Motor neuron (in vitro differentiated cells): Measurements from ENCODE around the gene EXOC3. TPM values are rescaled to one million over a fixed set of nuclear protein-coding genes. Genes with fewer than 3 reads are reported as not detected.

ENCODE experiments used
- ATAC-seq, 8 experiments: fragments of 200-7000 bp; cut with Tn5 transposase; replicated peaks in 6 of 8; 2 replicates each; pipeline ENCODE4 v1.8.0; 2021; ENCODE audit warnings: mild to moderate bottlenecking in 8 of 8, moderate library complexity in 8 of 8
- H3K27ac ChIP-seq, 2 donors: fragments of 250-450 bp; sonication (Bioruptor Pico); 2 replicates each; pipeline ENCODE4 v1.9.0; 2021; ENCODE audit warnings: antibody characterized with exemption in 2 of 2, mild to moderate bottlenecking in 2 of 2, moderate library complexity in 1 of 2
- H3K4me1 ChIP-seq, 2 donors: fragments of 250-450 bp; sonication (Bioruptor Pico); replicated peaks in 1 of 2; 2 replicates each; pipeline ENCODE4 v1.6.1; 2021; ENCODE audit warnings: antibody characterized with exemption in 2 of 2, mild to moderate bottlenecking in 2 of 2, moderate library complexity in 1 of 2
- H3K4me3 ChIP-seq, 5 donors: fragments of 250-450 bp; sonication (Bioruptor Pico); 2 replicates each; pipeline ENCODE4 v1.9.0; 2021; ENCODE audit warnings: antibody characterized with exemption in 5 of 5, mild to moderate bottlenecking in 5 of 5, moderate library complexity in 4 of 5
- whole genome bisulfite sequencing, 10 experiments: fragments of 450-650 bp; shearing (Covaris generic); methylation state at CpG; one replicate each; pipeline ENCODE4 v1.0.0; 2022; 5-methylcytosine and 5-hydroxymethylcytosine counted together
- in situ Hi-C, 9 experiments: fragments of 400-800 bp; cut with MboI; loops; one replicate each; pipeline ENCODE4 v1.15.0; 2021; ENCODE audit warnings: low sequenced_read_pairs in 9 of 9, low pct_unique_long_range_greater_than_20kb in 2 of 9; ENCODE audit not compliant: unreplicated experiment in 9 of 9
- total RNA-seq, 8 experiments: library from RNA; unstranded; fragments of 300-600 nt; gene quantifications; 2 replicates each; pipeline versions ENCODE4 v1.2.3 to v1.2.4, GENCODE V29; 2022

EXOC3 gene
- total RNA-seq, 8 experiments from 2014 or later, result 17.1 to 69.6 (median 25.0) TPM

DNA sequence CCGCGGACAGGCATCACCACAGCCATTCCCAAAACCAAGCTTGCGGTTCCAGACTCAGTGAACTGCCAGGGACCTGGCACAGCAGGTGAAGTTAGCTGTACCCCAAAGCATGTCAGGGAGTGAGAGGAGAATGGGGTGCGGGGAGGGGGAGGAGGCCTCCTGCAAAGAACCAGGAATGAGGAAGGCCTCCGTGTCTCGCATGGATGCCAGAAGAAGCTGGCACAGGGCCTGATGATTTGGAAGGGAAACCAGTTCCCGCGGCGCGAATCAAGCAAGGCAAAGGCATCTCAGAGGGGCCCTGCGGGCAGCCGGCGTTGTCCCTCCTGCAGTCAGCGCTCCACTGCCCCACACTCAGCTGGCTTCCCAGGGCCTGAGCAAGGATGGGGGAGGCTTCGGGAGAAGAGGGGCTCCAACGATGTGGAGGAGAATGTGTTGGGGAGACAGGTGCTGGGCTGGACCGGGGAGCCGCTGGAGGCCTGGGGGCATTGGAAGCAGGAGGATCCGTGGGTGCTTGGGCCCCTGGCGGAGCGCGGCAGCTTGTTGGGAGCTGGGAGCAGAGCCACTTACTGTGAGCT lies 66.7 kb downstream of the EXOC3 start:
- no peak overlapping the region for H3K4me3 ChIP-seq
- no peak for ATAC-seq
- peaks cover 0 to 1% of the 10 kb centered on the region in 2 donors for H3K4me1 ChIP-seq
- in situ Hi-C loops, result no loop called here
- 0 to 100% (median 82%) methylated on average over 1 to 9 of the region's 22 CpGs; no CpG with 5 or more reads in 5 of the 10 experiments for WGBS, 10 experiments
- no peak overlapping the region for H3K27ac ChIP-seq

GRCh38 chr5:510521-510920 lies 67.5 kb downstream of the EXOC3 start:
- no peak overlapping the region for H3K4me3 ChIP-seq
- 60% methylated on average over 1 of the region's 9 CpGs; no CpG with 5 or more reads in 9 of the 10 experiments for WGBS, 10 experiments
- in situ Hi-C loops, result no loop called here
- H3K27ac ChIP-seq, result no peak overlapping the region
- no peak for ATAC-seq
- H3K4me1 ChIP-seq, result no peaks in the 10 kb centered on the region

- H3K4me1 ChIP-seq, result no peaks in the 10 kb centered on the region
- H3K4me3 ChIP-seq, result no peak overlapping the region
- 0 to 100% (median 73%) methylated on average over 1 to 13 of the region's 16 CpGs; no CpG with 5 or more reads in 1 of the 10 experiments for WGBS, 10 experiments
- ATAC-seq, result no peak
- no peak overlapping the region for H3K27ac ChIP-seq
- in situ Hi-C loops, result no loop called here
Measured at GRCh38 chr5:511476-511875, 68.5 kb downstream of the EXOC3 start.

DNA sequence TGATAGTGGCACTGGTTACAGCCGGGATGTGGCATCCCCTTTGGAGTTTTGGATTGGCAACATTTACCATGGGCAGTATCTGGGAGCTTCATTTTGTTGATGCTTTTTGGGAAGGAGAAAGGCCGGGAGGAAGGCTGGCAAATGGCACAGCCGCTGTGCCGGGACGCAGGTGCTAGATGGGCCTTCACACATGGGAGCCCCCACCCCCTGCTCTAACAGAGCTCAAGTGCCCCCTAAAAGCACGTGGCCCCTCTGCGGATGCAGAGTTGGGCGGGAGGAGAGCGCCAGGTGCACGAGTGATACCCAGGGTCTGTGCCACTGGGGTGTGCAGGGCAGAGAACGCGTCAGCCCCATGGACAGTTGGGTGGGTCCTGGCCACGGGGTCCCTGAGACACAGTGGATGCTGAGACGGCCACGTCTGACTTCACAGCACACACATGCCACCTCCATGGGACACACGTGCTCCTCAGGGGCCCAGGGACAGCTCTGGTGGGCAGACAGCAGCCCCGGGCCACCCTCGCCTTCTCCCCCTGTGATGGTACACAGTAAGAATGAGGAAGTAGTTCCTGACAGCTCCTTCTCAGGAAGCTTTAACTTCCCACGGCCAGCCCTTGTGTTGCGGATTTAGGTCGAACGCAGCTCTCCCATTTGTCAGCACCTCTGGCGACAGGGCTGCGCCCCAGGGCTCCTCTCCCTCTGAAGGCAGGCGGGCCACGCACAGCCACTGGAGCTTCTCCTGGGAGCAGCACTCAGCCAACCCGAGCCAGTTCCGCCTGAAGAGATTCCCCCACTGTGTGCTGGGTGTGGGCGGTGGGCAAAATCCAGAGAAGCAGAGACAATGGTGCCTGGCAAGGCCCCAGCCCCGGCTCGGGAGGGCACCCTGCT lies 70.5 kb downstream of the EXOC3 start:
- ATAC-seq, result peak in 1 of 8 experiments; percentile 13
- in situ Hi-C loops, result no loop called here
- H3K4me1 ChIP-seq, result no peaks in the 10 kb centered on the region
- no peak overlapping the region for H3K4me3 ChIP-seq
- WGBS, 10 experiments, result 19 to 87% (median 64%) methylated on average over 2 to 11 of the region's 31 CpGs; no CpG with 5 or more reads in 4 of the 10 experiments
- H3K27ac ChIP-seq, result no peak overlapping the region

DNA sequence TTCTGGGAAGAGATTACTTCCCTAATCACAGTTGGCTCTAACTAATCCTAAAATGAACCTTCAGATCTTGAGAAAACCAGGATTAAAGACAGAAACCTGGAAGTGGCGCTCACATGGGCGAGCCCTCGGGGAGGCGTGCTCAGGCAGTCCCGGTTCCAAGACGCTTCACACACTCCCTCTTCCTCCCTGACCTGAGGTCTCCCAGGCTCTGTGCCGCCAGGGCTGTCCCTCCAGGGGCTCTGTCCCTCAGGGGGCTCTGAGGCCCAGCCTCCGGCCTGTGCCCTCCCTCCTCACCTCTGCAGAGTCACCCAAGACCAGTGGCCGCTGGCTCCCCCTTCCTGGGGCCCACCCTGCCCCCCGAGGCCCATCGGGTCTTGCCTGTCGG lies 71.1 kb downstream of the EXOC3 start:
- H3K27ac ChIP-seq, result no peak overlapping the region
- H3K4me3 ChIP-seq, result no peak overlapping the region
- in situ Hi-C loops, result no loop called here
- WGBS, 10 experiments, result 40 to 80% (median 62%) methylated on average over 1 to 6 of the region's 12 CpGs; no CpG with 5 or more reads in 6 of the 10 experiments
- no peaks in the 10 kb centered on the region for H3K4me1 ChIP-seq
- ATAC-seq, result peak in 1 of 8 experiments; percentile 10

GRCh38 chr5:514673-515072 lies 71.7 kb downstream of the EXOC3 start:
- in situ Hi-C loops, result no loop called here
- WGBS, 10 experiments, result 54 to 100% methylated on average over 1 to 3 of the region's 8 CpGs; no CpG with 5 or more reads in 8 of the 10 experiments
- no peaks in the 10 kb centered on the region for H3K4me1 ChIP-seq
- ATAC-seq, result no peak
- no peak overlapping the region for H3K4me3 ChIP-seq
- no peak overlapping the region for H3K27ac ChIP-seq

GRCh38 chr5:515273-515836 lies 72.4 kb downstream of the EXOC3 start:
- H3K4me1 ChIP-seq, result no peaks in the 10 kb centered on the region
- no peak overlapping the region for H3K27ac ChIP-seq
- H3K4me3 ChIP-seq, result no peak overlapping the region
- ATAC-seq, result peak in 2 of 8 experiments; percentile 8 to 31
- in situ Hi-C loops, result no loop called here
- 0 to 60% (median 33%) methylated on average over 1 of the region's 11 CpGs; no CpG with 5 or more reads in 7 of the 10 experiments for WGBS, 10 experiments

DNA sequence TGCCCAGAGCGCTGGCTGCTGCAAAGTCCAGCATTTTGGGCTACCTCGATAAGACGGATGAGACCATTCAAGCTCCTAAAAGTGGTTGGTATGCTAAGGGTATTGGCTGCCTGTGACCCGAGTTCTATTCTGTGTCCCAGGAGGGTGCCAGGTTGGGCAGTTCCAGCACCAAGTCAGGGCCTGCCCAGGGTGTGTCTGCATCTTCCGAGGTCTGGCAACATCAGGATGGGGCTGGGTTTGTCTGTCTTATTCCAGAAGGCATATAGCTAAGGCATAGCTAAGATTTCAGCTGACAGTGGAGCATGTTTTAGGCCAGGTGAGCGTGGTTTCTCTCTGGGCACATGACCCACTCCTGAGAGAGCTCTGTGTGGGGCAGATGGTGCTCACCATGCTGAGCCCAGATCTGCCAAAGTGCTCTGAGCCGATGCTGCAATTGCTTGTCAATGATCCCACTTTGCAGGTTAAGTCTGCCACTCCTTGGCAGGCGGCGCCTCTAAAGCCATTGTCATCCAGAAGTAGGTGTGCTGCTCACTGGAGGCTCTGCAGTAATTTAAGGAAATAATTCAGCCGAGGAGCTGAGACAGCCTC lies 73.5 kb downstream of the EXOC3 start:
- in situ Hi-C loops, result no loop called here
- WGBS, 10 experiments, result 7 to 81% (median 62%) methylated on average over 1 to 6 of the region's 10 CpGs; no CpG with 5 or more reads in 1 of the 10 experiments

More for the DNA sequence above, 73.5 kb downstream of the EXOC3 start:
- Histone ChIP-seq H3K4me1 (no peaks in the 10 kb centered on the region), H3K27ac (no peak overlapping the region), H3K4me3 (no peak overlapping the region)
- no peak for ATAC-seq

Other genes with a start within 250 kb of the EXOC3 start
- 10 to 100 TPM in 1 of 8 experiments, 1 to 10 TPM in 7; 5.9 to 10.8 (median 7.9) TPM for gene CCDC127, start 225.0 kb upstream of the EXOC3 start, total RNA-seq
- 100 to 1,000 TPM in 3 of 8 experiments, 10 to 100 TPM in 5; 61.7 to 154 (median 81.6) TPM for gene SDHA, start 224.9 kb upstream of the EXOC3 start, total RNA-seq
- gene PDCD6, start 171.5 kb upstream of the EXOC3 start, total RNA-seq, result 100 to 1,000 TPM in 3 of 8 experiments, 10 to 100 TPM in 5; 37.3 to 116 (median 72.6) TPM
- gene AHRR, start 121.5 kb upstream of the EXOC3 start, total RNA-seq, result 10 to 100 TPM in 1 of 8 experiments, 1 to 10 TPM in 7; 1.1 to 24.0 (median 1.6) TPM
- 10 to 100 TPM in 1 of 8 experiments, 1 to 10 TPM in 6, under 1 TPM in 1; 0.97 to 92.5 (median 1.6) TPM for gene SLC9A3, start 81.3 kb downstream of the EXOC3 start, total RNA-seq
- 10 to 100 TPM in 2 of 8 experiments, 1 to 10 TPM in 5, under 1 TPM in 1; 0.71 to 18.0 (median 2.1) TPM for gene CEP72, start 169.2 kb downstream of the EXOC3 start, total RNA-seq